GM08714 (cell line): ENCODE results near the gene RALGAPA1.

Source experiments
- H3K4me3 ChIP-seq: fragments of 200-500 bp; sonication (Bioruptor generic); 2 replicates; pipeline ENCODE4 v1.5.1; 2014; ENCODE audit warnings: mild to moderate bottlenecking, low read length, inconsistent platforms
- ZNF274 ChIP-seq: IDR thresholded peaks from 2 replicates; pipeline ENCODE4 v1.6.1; 2012; ENCODE audit warnings: mild to moderate bottlenecking, low read depth, low read length

Gene RALGAPA1

GRCh38 chr14:35551081-35551480 lies 258.0 kb downstream of the RALGAPA1 start:
- no peak overlapping the region for H3K4me3 ChIP-seq
- no peak for TF ChIP-seq ZNF274

GRCh38 chr14:35549551-35549950 lies 259.5 kb downstream of the RALGAPA1 start:
- H3K4me3 ChIP-seq = no peak overlapping the region

GRCh38 chr14:35543006-35543405 lies 266.1 kb downstream of the RALGAPA1 start:
- TF ChIP-seq ZNF274 = no peak
- H3K4me3 ChIP-seq = no peak overlapping the region

More at GRCh38 chr14:35549551-35549950, 259.5 kb downstream of the RALGAPA1 start:
- no peak for TF ChIP-seq ZNF274

GRCh38 chr14:35539969-35540368 lies 269.1 kb downstream of the RALGAPA1 start:
- TF ChIP-seq ZNF274 = no peak
- no peak overlapping the region for H3K4me3 ChIP-seq

GRCh38 chr14:35535483-35536112 lies 273.5 kb downstream of the RALGAPA1 start:
- H3K4me3 ChIP-seq = no peak overlapping the region; the same call in 1 of the 2 replicates
- TF ChIP-seq ZNF274 = no peak

- peak overlapping the region; percentile 66; the same call in 1 of the 2 replicates for H3K4me3 ChIP-seq
- no peak for TF ChIP-seq ZNF274
These were observed 274.1 kb downstream of the RALGAPA1 start for GRCh38 chr14:35534873-35535482.

GRCh38 chr14:35534208-35534872 lies 274.8 kb downstream of the RALGAPA1 start:
- TF ChIP-seq ZNF274 = no peak

GRCh38 chr14:35533357-35534207 lies 275.5 kb downstream of the RALGAPA1 start, which contains the start of gene INSM2:
TSS of gene INSM2 (plus strand) at chr14:35534164. CDS start at chr14:35534253, 89 bp downstream.
- no peak for TF ChIP-seq ZNF274

More at GRCh38 chr14:35534208-35534872, 274.8 kb downstream of the RALGAPA1 start:
- H3K4me3 ChIP-seq = peak overlapping the region; percentile 66

GRCh38 chr14:35532783-35533356 lies 276.2 kb downstream of the RALGAPA1 start:
- TF ChIP-seq ZNF274 = no peak
- peak overlapping the region; percentile 66; the same call in 1 of the 2 replicates for H3K4me3 ChIP-seq

More at GRCh38 chr14:35533357-35534207, 275.5 kb downstream of the RALGAPA1 start, which contains the start of gene INSM2:
- peak within 1 kb of the TSS; percentile 66 for H3K4me3 ChIP-seq

- no peak for TF ChIP-seq ZNF274
- H3K4me3 ChIP-seq = no peak overlapping the region
These were observed 276.9 kb downstream of the RALGAPA1 start for GRCh38 chr14:35531960-35532747.

GRCh38 chr14:35526962-35527361 lies 282.1 kb downstream of the RALGAPA1 start:
- no peak for TF ChIP-seq ZNF274
- H3K4me3 ChIP-seq = no peak overlapping the region

GRCh38 chr14:35525695-35526094 lies 283.4 kb downstream of the RALGAPA1 start:
- no peak for TF ChIP-seq ZNF274
- H3K4me3 ChIP-seq = no peak overlapping the region

GRCh38 chr14:35519986-35520385 lies 289.1 kb downstream of the RALGAPA1 start:
- TF ChIP-seq ZNF274 = no peak
- no peak overlapping the region for H3K4me3 ChIP-seq
